ENCODE results near the gene RPP30. TPM values are rescaled to one million over a fixed set of nuclear protein-coding genes. Genes with fewer than 3 reads are reported as not detected.

Gene RPP30
- total RNA-seq, 1 donor from 2014 or later: 31.5 TPM

GRCh38 chr10:90884431-90884830, 12.7 kb downstream of the RPP30 start:
- no peak for TF ChIP-seq CTCF (IDR thresholded peaks at IDR 0.05; ENCODE audit: partially characterized antibody, unreplicated experiment)
- Mint-ChIP-seq H3K27me3 (ENCODE audit: unreplicated experiment) (no peaks in the 10 kb centered on the region), H3K4me1 (ENCODE audit: low read depth, unreplicated experiment) (no peaks in the 10 kb centered on the region), H3K4me3 (ENCODE audit: unreplicated experiment) (no peak overlapping the region), H3K9me3 (ENCODE audit: unreplicated experiment) (no peaks in the 10 kb centered on the region), H3K27ac (ENCODE audit: unreplicated experiment) (no peak overlapping the region), H3K36me3 (ENCODE audit: unreplicated experiment) (no peaks in the 10 kb centered on the region)
- no peak for DNase-seq

GRCh38 chr10:90885176-90885575, 13.4 kb downstream of the RPP30 start:
- Mint-ChIP-seq H3K9me3 (ENCODE audit: unreplicated experiment) (no peaks in the 10 kb centered on the region), H3K4me1 (ENCODE audit: low read depth, unreplicated experiment) (no peaks in the 10 kb centered on the region), H3K27me3 (ENCODE audit: unreplicated experiment) (no peaks in the 10 kb centered on the region), H3K36me3 (ENCODE audit: unreplicated experiment) (no peaks in the 10 kb centered on the region), H3K4me3 (ENCODE audit: unreplicated experiment) (no peak overlapping the region), H3K27ac (ENCODE audit: unreplicated experiment) (no peak overlapping the region)
- TF ChIP-seq CTCF (IDR thresholded peaks at IDR 0.05; ENCODE audit: partially characterized antibody, unreplicated experiment): no peak
- no peak for DNase-seq

GRCh38 chr10:90887555-90887954, 15.8 kb downstream of the RPP30 start:
- Mint-ChIP-seq H3K27me3 (ENCODE audit: unreplicated experiment) (no peaks in the 10 kb centered on the region), H3K27ac (ENCODE audit: unreplicated experiment) (no peak overlapping the region), H3K4me1 (ENCODE audit: low read depth, unreplicated experiment) (no peaks in the 10 kb centered on the region), H3K9me3 (ENCODE audit: unreplicated experiment) (no peaks in the 10 kb centered on the region), H3K4me3 (ENCODE audit: unreplicated experiment) (no peak overlapping the region), H3K36me3 (ENCODE audit: unreplicated experiment) (no peaks in the 10 kb centered on the region)
- TF ChIP-seq CTCF (IDR thresholded peaks at IDR 0.05; ENCODE audit: partially characterized antibody, unreplicated experiment): no peak
- DNase-seq: no peak

- no peak for TF ChIP-seq CTCF (IDR thresholded peaks at IDR 0.05; ENCODE audit: partially characterized antibody, unreplicated experiment)
- Mint-ChIP-seq H3K36me3 (ENCODE audit: unreplicated experiment) (no peaks in the 10 kb centered on the region), H3K4me1 (ENCODE audit: low read depth, unreplicated experiment) (no peaks in the 10 kb centered on the region), H3K4me3 (ENCODE audit: unreplicated experiment) (no peak overlapping the region), H3K9me3 (ENCODE audit: unreplicated experiment) (no peaks in the 10 kb centered on the region), H3K27me3 (ENCODE audit: unreplicated experiment) (no peaks in the 10 kb centered on the region), H3K27ac (ENCODE audit: unreplicated experiment) (no peak overlapping the region)
- DNase-seq: no peak
Measured at GRCh38 chr10:90888387-90888786, 16.6 kb downstream of the RPP30 start.

- H3K27ac Mint-ChIP-seq (ENCODE audit: unreplicated experiment): no peak overlapping the region
- no peak for TF ChIP-seq CTCF (IDR thresholded peaks at IDR 0.05; ENCODE audit: partially characterized antibody, unreplicated experiment)
- H3K4me3 Mint-ChIP-seq (ENCODE audit: unreplicated experiment): no peak overlapping the region
- H3K9me3 Mint-ChIP-seq (ENCODE audit: unreplicated experiment): no peaks in the 10 kb centered on the region
- H3K36me3 Mint-ChIP-seq (ENCODE audit: unreplicated experiment): no peaks in the 10 kb centered on the region
- H3K27me3 Mint-ChIP-seq (ENCODE audit: unreplicated experiment): no peaks in the 10 kb centered on the region
- DNase-seq: no peak
- no peaks in the 10 kb centered on the region for H3K4me1 Mint-ChIP-seq (ENCODE audit: low read depth, unreplicated experiment)
Measured at GRCh38 chr10:90889636-90890035, 17.9 kb downstream of the RPP30 start.

All from glutamatergic neuron (in vitro differentiated cells).